ENCODE measurements around the gene NPC1. TPM values are rescaled to one million over a fixed set of nuclear protein-coding genes. Genes with fewer than 3 reads are reported as not detected.
"Not testable (repeated sequence)": the region's sequence is repeated elsewhere in the genome, so short reads cannot be mapped to it uniquely, and the experiment has no call there.

Gene NPC1
- polyA plus RNA-seq, 5 donors: 18.9 to 28.0 (median 24.3) TPM

- no peak for DNase-seq
These were observed 59.7 kb downstream of the NPC1 start for GRCh38 chr18:23526501-23527063.

GRCh38 chr18:23524213-23524707, 62.0 kb downstream of the NPC1 start:
- no peak for DNase-seq

GRCh38 chr18:23523429-23524212, 62.7 kb downstream of the NPC1 start:
- no peak for DNase-seq

- no peak for DNase-seq
These were observed 64.4 kb downstream of the NPC1 start for GRCh38 chr18:23521907-23522306.

GRCh38 chr18:23521271-23521670, 65.0 kb downstream of the NPC1 start:
- DNase-seq: no peak

- DNase-seq: no peak
These were observed 66.6 kb downstream of the NPC1 start for GRCh38 chr18:23519734-23520133.

GRCh38 chr18:23515911-23516546, 70.3 kb downstream of the NPC1 start:
- DNase-seq: peak; percentile 66 to 76

- no peak for DNase-seq
These were observed 73.7 kb downstream of the NPC1 start for GRCh38 chr18:23512641-23513040.

- not testable (repeated sequence) for DNase-seq
These were observed 74.1 kb downstream of the NPC1 start for GRCh38 chr18:23512216-23512615.

- DNase-seq: not testable (repeated sequence)
These were observed 75.4 kb downstream of the NPC1 start for GRCh38 chr18:23510923-23511322.

- DNase-seq: no peak
These were observed 79.9 kb downstream of the NPC1 start for GRCh38 chr18:23506393-23506792.

GRCh38 chr18:23504720-23505119, 81.6 kb downstream of the NPC1 start:
- DNase-seq: no peak

GRCh38 chr18:23503963-23504344, 82.4 kb downstream of the NPC1 start:
- no peak for DNase-seq

- DNase-seq: peak; percentile 95 to 97
These were observed 83.0 kb downstream of the NPC1 start, which contains the start of gene RMC1 for GRCh38 chr18:23503038-23503962. TSS of gene RMC1 (plus strand) at chr18:23503511. CDS start at chr18:23503619, 108 bp downstream.

- no peak for DNase-seq
These were observed 83.7 kb downstream of the NPC1 start for GRCh38 chr18:23502516-23503037.

- no peak for DNase-seq
These were observed 84.7 kb downstream of the NPC1 start for GRCh38 chr18:23501626-23502025.

- DNase-seq: no peak
These were observed 87.0 kb downstream of the NPC1 start for GRCh38 chr18:23499291-23499781.

- no peak for DNase-seq
These were observed 87.4 kb downstream of the NPC1 start for GRCh38 chr18:23498877-23499276.

- no peak for DNase-seq
These were observed 88.2 kb downstream of the NPC1 start for GRCh38 chr18:23498117-23498516.

GRCh38 chr18:23495723-23496440, 90.4 kb downstream of the NPC1 start:
- no peak for DNase-seq
